H1 (cell line): Measurements from ENCODE around the gene VPS25. TPM values are rescaled to one million over a fixed set of nuclear protein-coding genes. Genes with fewer than 3 reads are reported as not detected.

ENCODE experiments used
- ATF2 ChIP-seq: IDR thresholded peaks from 2 replicates; pipeline ENCODE4 v1.6.1; 2012; ENCODE audit warnings: low read length, inconsistent platforms
- CBX8 ChIP-seq: fragments of 300-800, 300-1000 bp; sonication (generic); IDR thresholded peaks from 2 replicates; pipeline ENCODE4 v1.7.1; 2016; ENCODE audit warnings: low read depth, low read length, borderline replicate concordance
- CEBPB ChIP-seq: IDR thresholded peaks from 2 replicates; pipeline ENCODE4 v1.6.1; 2012; ENCODE audit warnings: low read depth, low read length
- JUND ChIP-seq: IDR thresholded peaks from 2 replicates; pipeline ENCODE4 v1.6.1; 2011; ENCODE audit warnings: mild to moderate bottlenecking, improper control_type of control experiment, low read length
- PHF8 ChIP-seq: fragments of 200-600 bp; sonication (generic); conservative IDR thresholded peaks from 2 replicates; pipeline ENCODE4 v1.7.1; 2012; ENCODE audit warnings: low read depth, mild to moderate bottlenecking, inconsistent platforms, low read length, moderate library complexity
- YY1 ChIP-seq: IDR thresholded peaks from 2 replicates; pipeline ENCODE4 v1.6.1; 2011; ENCODE audit warnings: low read depth, mild to moderate bottlenecking, low read length
- polyA plus RNA-seq, 7 experiments: library from polyadenylated mRNA; depleted of rRNA in 3 of 7; stranded (reverse) in 5 of 7; unstranded in 2 of 7; fragments of >200 nt in 5 of 7; fragments of 200-250 nt in 2 of 7; gene quantifications; 1 replicate in 5 of 7; 2 replicates in 1 of 7; 4 replicates in 1 of 7; pipeline versions ENCODE4 v1.2.1 to v1.2.3, GENCODE V29; 2011 to 2013; ENCODE audit warnings: missing spikeins in 2 of 7, mixed read lengths in 2 of 7
- total RNA-seq: library from RNA; stranded (reverse); fragmentation: NEBNext Ultra II Directional; extraction: Animal tissue kit (Norgen Biotek cat#: 25700); gene quantifications from 2 replicates; pipeline ENCODE4 v1.2.1, GENCODE V29; 2021
- TF ChIP-seq, protein P1 (sequence below): IDR thresholded peaks from 2 replicates; pipeline ENCODE4 v1.6.1; 2012; ENCODE audit warnings: inconsistent platforms

Gene VPS25
- total and polyA plus RNA-seq, 2 of the 8 experiments (the other 6 are each of a cell fraction or from before 2014, with no cell fraction given): 88.2 to 188 TPM

- TF ChIP-seq YY1 (no peak), PHF8 (no peak), CEBPB (no peak), ATF2 (no peak), CBX8 (no peak), JUND (no peak)
- TF ChIP-seq, protein P1, sequence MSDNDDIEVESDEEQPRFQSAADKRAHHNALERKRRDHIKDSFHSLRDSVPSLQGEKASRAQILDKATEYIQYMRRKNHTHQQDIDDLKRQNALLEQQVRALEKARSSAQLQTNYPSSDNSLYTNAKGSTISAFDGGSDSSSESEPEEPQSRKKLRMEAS: no peak
These were observed 18.7 kb downstream of the VPS25 start (continued) for GRCh38 chr17:42791948-42792347.
